K562 (cell line): ENCODE results near the gene ANGPTL7. TPM values are rescaled to one million over a fixed set of nuclear protein-coding genes. Genes with fewer than 3 reads are reported as not detected.

Experiments used
- ATAC-seq: fragments of 200-7000 bp; cut with Tn5 transposase; 3 replicates; pipeline ENCODE4 v1.9.1; 2020; ENCODE audit warnings: moderate library complexity
- BruUV-seq: library from RNA; stranded (reverse); fragments of 400-500 nt; replicated peaks from 2 replicates; lab custom pipeline; 2021; lab: Mats Ljungman, UMichigan
- CTCF ChIA-PET: fragments of 300-600 bp; formaldehyde crosslinking; extraction: SDS; loops from one replicate; lab custom pipeline; 2021; ENCODE audit warnings: low intra/inter-chr PET ratio; lab: Yijun Ruan, JAX
- POLR2A ChIA-PET: fragments of 300-600, 350-650 bp; sonication (Branson Sonifier 250); formaldehyde crosslinking; extraction: SDS; loops from one replicate; lab custom pipeline; 2021; ENCODE audit warnings: antibody characterized with exemption, inconsistent platforms; lab: Yijun Ruan, JAX
- DNase-seq, 4 experiments: peaks; one replicate each; pipeline versions ENCODE4 v3.0.0 to v3.0.0-alpha.2; 2011 to 2018; ENCODE audit warnings: low spot score in 3 of 4, mixed read lengths in 3 of 4; ENCODE audit errors: extremely low read depth in 1 of 4
- FAIRE-seq: peaks from 2 replicates; lab custom pipeline; 2011; peaks lifted over from hg19 to GRCh38; lab: Jason Lieb, UNC
- H2AFZ ChIP-seq: 2 replicates; pipeline ENCODE4 v1.6.0; 2011; ENCODE audit warnings: low read depth, low read length, control low read depth, inconsistent platforms
- H3K27ac ChIP-seq: fragments of 200-600 bp; 3 replicates; pipeline ENCODE4 v1.8.0; 2011; ENCODE audit warnings: low read depth, mild to moderate bottlenecking, control low read depth, inconsistent platforms, low read length, moderate library complexity, mixed read lengths; ENCODE audit errors: extremely low read depth
- H3K27me3 ChIP-seq, 2 experiments: fragments of 300-600 bp in 1 of 2; 2 replicates in 1 of 2; 3 replicates in 1 of 2; pipeline versions ENCODE4 v1.6.0 to v1.8.0; 2011; ENCODE audit warnings: inconsistent platforms in 2 of 2, low read length in 2 of 2, mild to moderate bottlenecking in 1 of 2, mixed read lengths in 1 of 2, moderate library complexity in 1 of 2; ENCODE audit not compliant: control insufficient read depth in 2 of 2, insufficient read depth in 2 of 2
- H3K36me3 ChIP-seq: fragments of 300-600 bp; 3 replicates; pipeline ENCODE4 v1.8.0; 2011; ENCODE audit warnings: mild to moderate bottlenecking, low read length, inconsistent platforms; ENCODE audit not compliant: control insufficient read depth, insufficient read depth
- H3K4me1 ChIP-seq, 2 experiments: fragments of 200-600 bp in 1 of 2; replicated peaks in 1 of 2; 2 replicates in 1 of 2; 3 replicates in 1 of 2; pipeline versions ENCODE4 v1.5.1 to v1.8.0; 2011; ENCODE audit warnings: inconsistent platforms in 2 of 2, low read length in 2 of 2, mild to moderate bottlenecking in 1 of 2, mixed read lengths in 1 of 2, moderate library complexity in 1 of 2; ENCODE audit not compliant: control insufficient read depth in 2 of 2, insufficient read depth in 2 of 2
- H3K4me2 ChIP-seq: 2 replicates; pipeline ENCODE4 v1.6.1; 2011; ENCODE audit warnings: low read length, control low read depth, inconsistent platforms, mixed read lengths; ENCODE audit not compliant: insufficient read depth
- H3K4me3 ChIP-seq: fragments of 200-600 bp; sonication (generic), shearing (Covaris generic); 2 replicates; pipeline ENCODE4 v1.5.1; 2016; ENCODE audit warnings: control low read depth, inconsistent platforms
- H3K79me2 ChIP-seq: fragments of 200-600 bp; 3 replicates; pipeline ENCODE4 v1.8.0; 2011; ENCODE audit warnings: low read length, inconsistent platforms; ENCODE audit not compliant: control insufficient read depth, insufficient read depth
- H3K9ac ChIP-seq, 2 experiments: 2 replicates each; pipeline versions ENCODE4 v1.6.0 to v1.6.1; 2011; ENCODE audit warnings: low read depth in 2 of 2, low read length in 2 of 2, control low read depth in 1 of 2, inconsistent platforms in 1 of 2, mild to moderate bottlenecking in 1 of 2, mixed read lengths in 1 of 2; ENCODE audit not compliant: insufficient read depth in 1 of 2
- H3K9me1 ChIP-seq: one replicate; pipeline ENCODE4 v1.6.0; 2011; ENCODE audit warnings: inconsistent platforms, mild to moderate bottlenecking, low read length, moderate library complexity; ENCODE audit not compliant: control insufficient read depth, insufficient read depth
- H3K9me3 ChIP-seq: replicated peaks from 2 replicates; pipeline ENCODE4 v1.5.1; 2011; ENCODE audit warnings: low read depth, low read length, inconsistent platforms; ENCODE audit not compliant: control insufficient read depth, insufficient read depth
- H4K20me1 ChIP-seq: replicated peaks from 2 replicates; pipeline ENCODE4 v1.6.1; 2011; ENCODE audit warnings: low read length, inconsistent platforms, mixed read lengths; ENCODE audit not compliant: control insufficient read depth, insufficient read depth
- BRD4 ChIP-seq: fragments of 200-600 bp; sonication (generic); IDR thresholded peaks from 2 replicates; pipeline ENCODE4 v1.6.1; 2017; ENCODE audit warnings: inconsistent platforms
- PHB ChIP-seq: fragments of 250-450 bp; sonication (Bioruptor Pico); IDR thresholded peaks from 2 replicates; pipeline ENCODE4 v1.5.0; 2021
- TAL1 ChIP-seq: fragments of 450-650 bp; IDR thresholded peaks from 2 replicates; pipeline ENCODE4 v1.6.1; 2016; ENCODE audit warnings: mild to moderate bottlenecking
- ZNF778 ChIP-seq: fragments of 450-650 bp; formaldehyde crosslinking; IDR thresholded peaks from 2 replicates; pipeline ENCODE4 v1.4.0; 2020; ENCODE audit warnings: mild to moderate bottlenecking, moderate library complexity
- WGBS: fragments of 100-300 bp; shearing (Covaris generic); methylation state at CpG from one replicate; pipeline ENCODE4 v1.1.6; 2016; ENCODE audit warnings: low coverage, mixed read lengths; ENCODE audit not compliant: insufficient coverage; ENCODE audit errors: missing lambda C conversion rate; 5-methylcytosine and 5-hydroxymethylcytosine counted together
- in situ Hi-C: fragments of 300-500 bp; cut with MboI; formaldehyde crosslinking; loops from 4 replicates; pipeline ENCODE4 v1.15.0; 2018; ENCODE audit warnings: inconsistent platforms, mixed read lengths
- intact Hi-C: fragments of 100-400 bp; cut with micrococcal nuclease; formaldehyde crosslinking; loops from 2 replicates; pipeline ENCODE4 v1.14.2; 2022
- polyA plus RNA-seq, 8 experiments: library from polyadenylated mRNA; depleted of rRNA in 4 of 8; stranded (reverse) in 5 of 8; unstranded in 3 of 8; fragments of >200 nt; fragmentation: Nextera tagmentation in 2 of 8; fragmentation: Illumina TruSeq in 1 of 8; extraction: Ambion mirVana in 2 of 8; extraction: Trizol in 1 of 8; gene quantifications; 2 replicates each; pipeline versions ENCODE4 v1.2.1 to v1.2.3, GENCODE V29; 2011 to 2014; ENCODE audit warnings: inconsistent platforms in 1 of 8, missing spikeins in 1 of 8
- total RNA-seq, 7 experiments: library from RNA; depleted of rRNA in 6 of 7; stranded (reverse); fragments of >200 nt in 6 of 7; fragmentation: Illumina TruSeq in 2 of 7; extraction: Trizol in 2 of 7; gene quantifications; 2 replicates each; pipeline versions ENCODE4 v1.2.1 to v1.2.3, GENCODE V29; 2011 to 2021; ENCODE audit warnings: low replicate concordance in 1 of 7
- TF ChIP-seq, protein P1 (sequence below), 2 experiments: fragments of 150-350 bp in 1 of 2; IDR thresholded peaks; 2 replicates each; pipeline ENCODE4 v1.6.1; 2012 to 2016; ENCODE audit warnings: low read depth in 2 of 2, low read length in 2 of 2, mild to moderate bottlenecking in 1 of 2, moderate library complexity in 1 of 2
- TF ChIP-seq, protein P2 (sequence below): sonication (generic); formaldehyde crosslinking; IDR thresholded peaks from 2 replicates; pipeline ENCODE4 v1.8.0; 2022; ENCODE audit warnings: mild to moderate bottlenecking, missing genetic modification reagents
- TF ChIP-seq, protein P3 (sequence below): sonication (generic); formaldehyde crosslinking; IDR thresholded peaks from 2 replicates; pipeline ENCODE4 v1.8.1; 2023; ENCODE audit warnings: mild to moderate bottlenecking, missing genetic modification reagents, moderate library complexity
- TF ChIP-seq, protein P4 (sequence below), 2 experiments: fragments of 450-650 bp in 1 of 2; IDR thresholded peaks; 2 replicates each; pipeline ENCODE4 v1.6.1; 2011 to 2017; ENCODE audit warnings: low read depth in 2 of 2, antibody characterized with exemption in 1 of 2, borderline replicate concordance in 1 of 2, low read length in 1 of 2, mild to moderate bottlenecking in 1 of 2, mixed read lengths in 1 of 2; ENCODE audit not compliant: control insufficient read depth in 1 of 2
- TF ChIP-seq, protein P5 (sequence below): sonication (generic); IDR thresholded peaks from 2 replicates; pipeline ENCODE4 v1.6.1; 2016

Gene ANGPTL7
- total and polyA plus RNA-seq, 9 of the 15 experiments (the other 6 are each of a cell fraction or from before 2014, with no cell fraction given), result not detected

DNA sequence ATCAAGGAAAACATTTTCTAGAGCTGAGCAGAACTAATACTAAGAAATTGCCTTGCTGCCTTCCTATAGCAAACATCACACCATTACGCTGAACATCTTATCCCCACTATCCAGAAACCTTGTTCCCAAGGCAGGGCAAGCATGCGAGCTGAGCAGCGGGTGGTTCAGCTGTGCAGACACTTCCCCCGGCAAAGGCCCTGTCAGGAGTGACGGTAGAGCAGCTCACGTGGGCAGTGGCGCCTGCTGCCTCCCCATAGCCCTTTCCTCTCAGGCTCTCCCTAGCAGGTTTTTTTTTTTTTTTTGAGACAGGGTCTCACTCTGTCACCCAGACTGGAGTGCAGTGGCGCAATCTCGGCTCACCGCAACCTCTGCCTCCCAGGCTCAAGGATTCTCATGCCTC, 13.7 kb upstream of the ANGPTL7 start (continued):
- TF ChIP-seq, protein P1, sequence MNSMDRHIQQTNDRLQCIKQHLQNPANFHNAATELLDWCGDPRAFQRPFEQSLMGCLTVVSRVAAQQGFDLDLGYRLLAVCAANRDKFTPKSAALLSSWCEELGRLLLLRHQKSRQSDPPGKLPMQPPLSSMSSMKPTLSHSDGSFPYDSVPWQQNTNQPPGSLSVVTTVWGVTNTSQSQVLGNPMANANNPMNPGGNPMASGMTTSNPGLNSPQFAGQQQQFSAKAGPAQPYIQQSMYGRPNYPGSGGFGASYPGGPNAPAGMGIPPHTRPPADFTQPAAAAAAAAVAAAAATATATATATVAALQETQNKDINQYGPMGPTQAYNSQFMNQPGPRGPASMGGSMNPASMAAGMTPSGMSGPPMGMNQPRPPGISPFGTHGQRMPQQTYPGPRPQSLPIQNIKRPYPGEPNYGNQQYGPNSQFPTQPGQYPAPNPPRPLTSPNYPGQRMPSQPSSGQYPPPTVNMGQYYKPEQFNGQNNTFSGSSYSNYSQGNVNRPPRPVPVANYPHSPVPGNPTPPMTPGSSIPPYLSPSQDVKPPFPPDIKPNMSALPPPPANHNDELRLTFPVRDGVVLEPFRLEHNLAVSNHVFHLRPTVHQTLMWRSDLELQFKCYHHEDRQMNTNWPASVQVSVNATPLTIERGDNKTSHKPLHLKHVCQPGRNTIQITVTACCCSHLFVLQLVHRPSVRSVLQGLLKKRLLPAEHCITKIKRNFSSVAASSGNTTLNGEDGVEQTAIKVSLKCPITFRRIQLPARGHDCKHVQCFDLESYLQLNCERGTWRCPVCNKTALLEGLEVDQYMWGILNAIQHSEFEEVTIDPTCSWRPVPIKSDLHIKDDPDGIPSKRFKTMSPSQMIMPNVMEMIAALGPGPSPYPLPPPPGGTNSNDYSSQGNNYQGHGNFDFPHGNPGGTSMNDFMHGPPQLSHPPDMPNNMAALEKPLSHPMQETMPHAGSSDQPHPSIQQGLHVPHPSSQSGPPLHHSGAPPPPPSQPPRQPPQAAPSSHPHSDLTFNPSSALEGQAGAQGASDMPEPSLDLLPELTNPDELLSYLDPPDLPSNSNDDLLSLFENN (IDR thresholded peaks at IDR 0.05; ENCODE audit: low read depth in 2 of 2, low read length in 2 of 2), result no peak
- TF ChIP-seq, protein P2, sequence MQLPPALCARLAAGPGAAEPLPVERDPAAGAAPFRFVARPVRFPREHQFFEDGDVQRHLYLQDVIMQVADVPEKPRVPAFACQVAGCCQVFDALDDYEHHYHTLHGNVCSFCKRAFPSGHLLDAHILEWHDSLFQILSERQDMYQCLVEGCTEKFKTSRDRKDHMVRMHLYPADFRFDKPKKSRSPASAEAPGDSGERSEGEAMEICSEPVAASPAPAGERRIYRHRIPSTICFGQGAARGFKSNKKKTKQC (CRISPR knock-in tag), result no peak

DNA sequence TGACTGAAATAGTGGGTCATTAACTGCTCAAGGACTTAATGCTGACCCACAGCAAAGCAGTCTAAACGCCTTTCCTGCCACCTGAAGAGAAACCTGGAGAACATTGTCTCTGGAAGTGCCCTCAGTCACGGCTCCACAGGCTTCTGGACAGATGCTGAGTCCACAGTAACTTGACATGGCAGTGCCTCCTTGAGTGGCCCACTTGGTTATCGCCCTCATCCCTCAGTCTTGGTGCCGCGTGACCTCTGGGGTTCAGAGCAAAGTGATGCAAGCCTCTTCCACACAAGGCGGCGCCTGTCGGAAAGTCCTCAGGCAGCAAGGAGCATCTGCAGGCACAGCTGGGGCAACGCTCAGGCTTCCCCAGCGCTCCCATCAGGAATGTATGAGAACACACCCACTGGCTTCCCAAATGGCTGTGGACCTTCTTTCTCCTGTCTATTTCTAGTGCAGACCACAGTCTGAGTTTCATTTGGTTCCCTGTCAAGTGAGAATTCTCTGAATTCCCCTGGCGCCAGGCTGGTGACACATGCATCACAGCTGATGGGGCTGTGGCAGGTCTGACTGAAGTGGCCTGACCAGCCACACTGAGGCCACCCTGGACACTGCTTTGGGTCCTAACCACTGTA, 13.0 kb upstream of the ANGPTL7 start:
- Histone ChIP-seq H3K4me2 (no peak overlapping the region), H3K9me3 (no peaks in the 10 kb centered on the region), H3K27ac (no peak overlapping the region), H4K20me1 (no peaks in the 10 kb centered on the region; the same call in 1 of the 2 replicates), H3K79me2 (no peaks in the 10 kb centered on the region), H3K9ac (no peak overlapping the region), H3K9me1 (no peaks in the 10 kb centered on the region), H3K27me3 (no peaks in the 10 kb centered on the region), H3K36me3 (peaks cover 51% of the 10 kb centered on the region), H3K4me1 (peaks cover 0 to 13% of the 10 kb centered on the region in 2 experiments; a peak in 4 of 5 replicates), H3K4me3 (no peak overlapping the region), H2AFZ (no peak overlapping the region)
- ChIA-PET POLR2A (interaction anchor here (2.0 kb wide), 1 partner anchor 11 kb away, joined by 4 read pairs; no protein-coding TSS in a partner anchor), CTCF (interaction anchor here (0.6 kb wide), 1 partner anchor 750 kb away, joined by 3 read pairs; the partner anchor contains the start of gene KIAA2013)
- FAIRE-seq (no peak), DNase-seq (no peak), ATAC-seq (no peak)
- in situ Hi-C loops, result no loop called here
- 96% methylated on average over 11 of the region's 11 CpGs for WGBS
- intact Hi-C loops, result no loop called here
- BruUV-seq, result no TSS peak
- TF ChIP-seq ZNF778 (CRISPR knock-in tag) (no peak), BRD4 (no peak), PHB (CRISPR knock-in tag) (no peak), TAL1 (no peak)
- TF ChIP-seq, protein P3, sequence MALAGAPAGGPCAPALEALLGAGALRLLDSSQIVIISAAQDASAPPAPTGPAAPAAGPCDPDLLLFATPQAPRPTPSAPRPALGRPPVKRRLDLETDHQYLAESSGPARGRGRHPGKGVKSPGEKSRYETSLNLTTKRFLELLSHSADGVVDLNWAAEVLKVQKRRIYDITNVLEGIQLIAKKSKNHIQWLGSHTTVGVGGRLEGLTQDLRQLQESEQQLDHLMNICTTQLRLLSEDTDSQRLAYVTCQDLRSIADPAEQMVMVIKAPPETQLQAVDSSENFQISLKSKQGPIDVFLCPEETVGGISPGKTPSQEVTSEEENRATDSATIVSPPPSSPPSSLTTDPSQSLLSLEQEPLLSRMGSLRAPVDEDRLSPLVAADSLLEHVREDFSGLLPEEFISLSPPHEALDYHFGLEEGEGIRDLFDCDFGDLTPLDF (CRISPR knock-in tag), result no peak
- TF ChIP-seq, protein P4, sequence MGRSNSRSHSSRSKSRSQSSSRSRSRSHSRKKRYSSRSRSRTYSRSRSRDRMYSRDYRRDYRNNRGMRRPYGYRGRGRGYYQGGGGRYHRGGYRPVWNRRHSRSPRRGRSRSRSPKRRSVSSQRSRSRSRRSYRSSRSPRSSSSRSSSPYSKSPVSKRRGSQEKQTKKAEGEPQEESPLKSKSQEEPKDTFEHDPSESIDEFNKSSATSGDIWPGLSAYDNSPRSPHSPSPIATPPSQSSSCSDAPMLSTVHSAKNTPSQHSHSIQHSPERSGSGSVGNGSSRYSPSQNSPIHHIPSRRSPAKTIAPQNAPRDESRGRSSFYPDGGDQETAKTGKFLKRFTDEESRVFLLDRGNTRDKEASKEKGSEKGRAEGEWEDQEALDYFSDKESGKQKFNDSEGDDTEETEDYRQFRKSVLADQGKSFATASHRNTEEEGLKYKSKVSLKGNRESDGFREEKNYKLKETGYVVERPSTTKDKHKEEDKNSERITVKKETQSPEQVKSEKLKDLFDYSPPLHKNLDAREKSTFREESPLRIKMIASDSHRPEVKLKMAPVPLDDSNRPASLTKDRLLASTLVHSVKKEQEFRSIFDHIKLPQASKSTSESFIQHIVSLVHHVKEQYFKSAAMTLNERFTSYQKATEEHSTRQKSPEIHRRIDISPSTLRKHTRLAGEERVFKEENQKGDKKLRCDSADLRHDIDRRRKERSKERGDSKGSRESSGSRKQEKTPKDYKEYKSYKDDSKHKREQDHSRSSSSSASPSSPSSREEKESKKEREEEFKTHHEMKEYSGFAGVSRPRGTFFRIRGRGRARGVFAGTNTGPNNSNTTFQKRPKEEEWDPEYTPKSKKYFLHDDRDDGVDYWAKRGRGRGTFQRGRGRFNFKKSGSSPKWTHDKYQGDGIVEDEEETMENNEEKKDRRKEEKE (IDR thresholded peaks at IDR 0.05; ENCODE audit: borderline replicate concordance in 1 of 2, control insufficient read depth in 1 of 2, low read depth in 2 of 2, low read length in 1 of 2), result no peak
- TF ChIP-seq, protein P5, sequence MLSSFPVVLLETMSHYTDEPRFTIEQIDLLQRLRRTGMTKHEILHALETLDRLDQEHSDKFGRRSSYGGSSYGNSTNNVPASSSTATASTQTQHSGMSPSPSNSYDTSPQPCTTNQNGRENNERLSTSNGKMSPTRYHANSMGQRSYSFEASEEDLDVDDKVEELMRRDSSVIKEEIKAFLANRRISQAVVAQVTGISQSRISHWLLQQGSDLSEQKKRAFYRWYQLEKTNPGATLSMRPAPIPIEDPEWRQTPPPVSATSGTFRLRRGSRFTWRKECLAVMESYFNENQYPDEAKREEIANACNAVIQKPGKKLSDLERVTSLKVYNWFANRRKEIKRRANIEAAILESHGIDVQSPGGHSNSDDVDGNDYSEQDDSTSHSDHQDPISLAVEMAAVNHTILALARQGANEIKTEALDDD, result no peak
